ENCODE results near the gene IFITM5.

The IFITM5 gene

DNA sequence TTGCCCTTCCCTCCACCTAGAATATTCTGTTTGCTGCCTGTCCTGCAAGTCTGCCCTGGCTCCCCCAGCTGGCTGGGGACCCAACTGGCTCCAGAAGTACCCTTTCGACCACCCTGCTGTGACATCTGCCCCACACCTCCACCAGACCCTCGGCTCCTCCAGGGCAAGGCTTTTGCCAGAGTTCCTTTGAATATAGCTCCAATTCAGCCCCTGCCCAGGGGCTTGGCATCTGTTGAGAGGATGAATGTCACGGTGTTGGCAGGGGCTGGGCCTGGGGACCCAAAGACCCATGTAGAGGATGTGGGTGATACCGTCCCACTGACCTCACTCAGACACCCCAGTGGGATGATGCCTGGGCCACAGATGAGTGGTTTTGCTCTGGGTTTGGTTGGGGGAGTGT, 17.2 kb downstream of the IFITM5 start:
- DNase-seq: no peak

DNA sequence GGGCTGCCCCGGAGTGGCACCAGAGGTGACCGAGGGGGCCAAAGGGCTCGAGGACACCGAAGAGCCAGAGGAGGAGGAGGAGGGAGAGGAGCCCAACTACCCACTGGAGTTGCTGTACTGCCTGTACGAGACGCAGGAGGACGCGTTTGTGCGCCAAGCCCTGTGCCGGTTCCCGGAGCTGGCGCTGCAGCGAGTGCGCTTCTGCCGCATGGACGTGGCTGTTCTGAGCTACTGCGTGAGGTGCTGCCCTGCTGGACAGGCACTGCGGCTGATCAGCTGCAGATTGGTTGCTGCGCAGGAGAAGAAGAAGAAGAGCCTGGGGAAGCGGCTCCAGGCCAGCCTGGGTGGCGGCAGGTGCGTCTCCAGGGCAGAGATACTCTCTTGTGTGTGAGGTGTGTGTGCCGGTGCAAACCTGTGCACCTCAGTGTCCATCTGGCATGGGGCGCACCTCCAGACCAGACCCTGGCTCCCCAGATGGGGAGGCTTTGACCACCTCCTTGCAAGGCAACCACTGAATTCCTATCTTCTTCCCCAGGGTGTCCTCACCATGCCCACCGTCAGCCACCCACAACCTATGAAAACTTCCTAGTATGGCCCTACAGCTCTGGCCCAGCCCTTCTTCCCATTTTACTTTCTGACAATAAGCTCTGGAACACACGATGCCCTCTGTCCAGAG, 17.7 kb downstream of the IFITM5 start:
- no peak for DNase-seq

DNA sequence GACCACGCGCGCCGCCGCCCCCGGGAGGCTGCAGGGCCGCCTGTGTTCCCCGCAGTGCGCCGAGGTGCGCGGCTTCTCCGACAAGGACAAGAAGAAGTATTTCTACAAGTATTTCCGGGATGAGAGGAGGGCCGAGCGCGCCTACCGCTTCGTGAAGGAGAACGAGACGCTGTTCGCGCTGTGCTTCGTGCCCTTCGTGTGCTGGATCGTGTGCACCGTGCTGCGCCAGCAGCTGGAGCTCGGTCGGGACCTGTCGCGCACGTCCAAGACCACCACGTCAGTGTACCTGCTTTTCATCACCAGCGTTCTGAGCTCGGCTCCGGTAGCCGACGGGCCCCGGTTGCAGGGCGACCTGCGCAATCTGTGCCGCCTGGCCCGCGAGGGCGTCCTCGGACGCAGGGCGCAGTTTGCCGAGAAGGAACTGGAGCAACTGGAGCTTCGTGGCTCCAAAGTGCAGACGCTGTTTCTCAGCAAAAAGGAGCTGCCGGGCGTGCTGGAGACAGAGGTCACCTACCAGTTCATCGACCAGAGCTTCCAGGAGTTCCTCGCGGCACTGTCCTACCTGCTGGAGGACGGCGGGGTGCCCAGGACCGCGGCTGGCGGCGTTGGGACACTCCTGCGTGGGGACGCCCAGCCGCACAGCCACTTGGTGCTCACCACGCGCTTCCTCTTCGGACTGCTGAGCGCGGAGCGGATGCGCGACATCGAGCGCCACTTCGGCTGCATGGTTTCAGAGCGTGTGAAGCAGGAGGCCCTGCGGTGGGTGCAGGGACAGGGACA, 18.4 kb downstream of the IFITM5 start:
- no peak for DNase-seq

GRCh38 chr11:279966-280705, 19.2 kb downstream of the IFITM5 start:
- DNase-seq: peak; percentile 45

DNA sequence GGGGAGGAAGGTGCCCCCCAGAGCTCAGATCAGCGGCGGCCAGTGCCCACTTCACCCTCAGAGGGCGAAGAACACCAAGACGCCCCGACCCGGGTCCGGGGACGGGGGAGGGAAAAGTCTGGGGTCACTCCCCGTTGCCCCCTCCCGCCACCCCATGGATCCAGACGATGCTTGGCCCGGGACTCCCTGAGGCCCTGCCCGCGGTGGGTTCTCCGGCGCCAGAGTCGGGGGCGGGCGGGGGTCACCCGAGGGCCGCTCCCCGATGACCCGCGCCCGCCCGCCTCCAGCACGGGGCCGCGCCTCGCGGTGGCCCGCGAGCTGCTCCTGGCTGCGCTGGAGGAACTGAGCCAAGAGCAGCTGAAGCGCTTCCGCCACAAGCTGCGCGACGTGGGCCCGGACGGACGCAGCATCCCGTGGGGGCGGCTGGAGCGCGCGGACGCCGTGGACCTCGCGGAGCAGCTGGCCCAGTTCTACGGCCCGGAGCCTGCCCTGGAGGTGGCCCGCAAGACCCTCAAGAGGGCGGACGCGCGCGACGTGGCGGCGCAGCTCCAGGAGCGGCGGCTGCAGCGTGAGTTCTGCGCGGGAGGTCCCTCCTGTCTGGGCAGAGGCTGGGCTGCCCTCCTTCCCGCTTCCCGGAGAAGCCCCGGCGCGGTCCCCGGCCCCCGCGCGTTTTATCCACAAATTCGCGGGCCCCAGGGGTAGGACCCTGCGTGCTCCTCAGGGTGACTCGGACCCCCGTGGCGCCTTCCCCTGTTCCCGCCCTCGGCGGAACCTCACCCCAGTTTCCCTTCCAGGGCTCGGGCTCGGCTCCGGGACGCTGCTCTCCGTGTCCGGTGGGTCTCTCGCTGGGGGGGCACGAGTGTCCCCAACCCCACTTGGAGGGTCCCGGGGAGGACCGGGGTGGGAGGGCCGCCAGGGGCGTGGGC, 20.0 kb downstream of the IFITM5 start:
- DNase-seq: no peak

- DNase-seq: no peak
Observed at GRCh38 chr11:278001-278951, 21.1 kb downstream of the IFITM5 start, which contains the start of gene NLRP6. Gene NLRP6 (plus strand): TSS chr11:278407. CDS start chr11:278570, 163 bp downstream.

GRCh38 chr11:276219-276618, 23.1 kb downstream of the IFITM5 start:
- DNase-seq: no peak

DNA sequence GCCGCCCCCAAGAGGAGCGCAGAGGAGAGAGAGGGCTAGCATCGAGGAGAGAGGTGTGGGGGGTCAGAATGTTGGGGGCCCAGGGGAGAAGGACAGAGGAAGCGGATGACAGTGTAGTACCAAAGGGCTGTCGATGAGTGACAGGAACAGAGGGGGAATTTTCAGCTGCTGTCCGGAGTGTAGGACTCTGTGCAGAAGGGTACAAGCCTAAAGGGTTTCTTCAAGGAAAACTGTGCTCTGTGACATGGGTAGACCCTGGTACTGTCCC, 26.5 kb downstream of the IFITM5 start:
- DNase-seq: no peak

DNA sequence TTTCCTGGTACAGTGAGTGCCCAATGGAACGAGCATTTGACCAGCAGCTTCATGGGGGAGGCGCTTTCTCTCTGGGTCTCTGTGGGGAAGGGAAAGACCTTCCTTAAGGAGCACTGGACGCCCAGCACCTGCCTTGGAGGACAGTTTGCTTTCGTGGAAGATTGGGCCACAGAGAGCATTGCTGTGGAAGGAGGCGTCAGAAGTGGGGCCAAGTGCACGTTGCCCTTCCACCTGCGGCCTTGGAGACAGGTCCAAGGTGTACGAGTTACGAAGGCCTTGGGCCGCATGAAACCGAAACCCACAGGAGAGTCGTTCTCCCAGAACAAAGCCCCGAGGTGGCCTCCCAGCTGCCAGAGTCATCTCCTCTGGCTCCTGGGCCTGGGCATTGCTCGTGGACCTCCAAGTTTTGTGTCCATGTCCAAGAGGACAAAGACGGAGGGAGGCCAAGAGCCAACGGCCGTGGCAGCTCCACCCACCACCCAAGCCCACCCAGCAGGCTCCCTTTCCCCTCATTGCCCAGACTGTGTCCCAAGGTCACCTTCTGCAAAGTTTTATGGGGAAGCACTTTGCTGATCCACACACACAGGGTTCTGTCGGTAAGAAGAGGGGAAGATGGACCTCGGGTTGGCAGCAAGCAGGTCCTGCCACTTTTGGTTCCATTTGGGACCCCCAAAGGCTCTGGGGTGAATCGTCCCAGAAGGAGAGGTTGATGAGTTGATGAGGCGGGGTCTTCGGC, 27.0 kb downstream of the IFITM5 start:
- no peak for DNase-seq

DNA sequence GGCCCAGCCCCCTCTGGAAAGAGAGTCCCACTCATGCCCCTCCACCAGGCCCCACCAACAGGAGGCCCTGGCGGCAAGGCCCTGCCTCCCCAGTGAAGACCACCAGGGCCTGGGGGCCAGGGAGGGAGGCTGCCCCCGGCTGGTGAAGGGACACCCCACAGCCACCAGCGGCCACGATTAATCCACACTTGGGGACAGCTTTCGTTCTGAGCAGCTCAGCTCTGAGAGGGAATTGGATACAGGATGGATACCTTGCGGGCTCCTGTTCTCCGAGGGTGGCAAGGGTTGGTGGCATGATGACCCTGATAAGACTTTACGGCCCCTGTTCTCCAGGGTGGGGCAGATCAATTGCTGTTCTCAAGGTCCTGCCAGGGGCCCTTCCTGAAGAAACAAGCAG, 28.0 kb downstream of the IFITM5 start:
- DNase-seq: no peak

DNA sequence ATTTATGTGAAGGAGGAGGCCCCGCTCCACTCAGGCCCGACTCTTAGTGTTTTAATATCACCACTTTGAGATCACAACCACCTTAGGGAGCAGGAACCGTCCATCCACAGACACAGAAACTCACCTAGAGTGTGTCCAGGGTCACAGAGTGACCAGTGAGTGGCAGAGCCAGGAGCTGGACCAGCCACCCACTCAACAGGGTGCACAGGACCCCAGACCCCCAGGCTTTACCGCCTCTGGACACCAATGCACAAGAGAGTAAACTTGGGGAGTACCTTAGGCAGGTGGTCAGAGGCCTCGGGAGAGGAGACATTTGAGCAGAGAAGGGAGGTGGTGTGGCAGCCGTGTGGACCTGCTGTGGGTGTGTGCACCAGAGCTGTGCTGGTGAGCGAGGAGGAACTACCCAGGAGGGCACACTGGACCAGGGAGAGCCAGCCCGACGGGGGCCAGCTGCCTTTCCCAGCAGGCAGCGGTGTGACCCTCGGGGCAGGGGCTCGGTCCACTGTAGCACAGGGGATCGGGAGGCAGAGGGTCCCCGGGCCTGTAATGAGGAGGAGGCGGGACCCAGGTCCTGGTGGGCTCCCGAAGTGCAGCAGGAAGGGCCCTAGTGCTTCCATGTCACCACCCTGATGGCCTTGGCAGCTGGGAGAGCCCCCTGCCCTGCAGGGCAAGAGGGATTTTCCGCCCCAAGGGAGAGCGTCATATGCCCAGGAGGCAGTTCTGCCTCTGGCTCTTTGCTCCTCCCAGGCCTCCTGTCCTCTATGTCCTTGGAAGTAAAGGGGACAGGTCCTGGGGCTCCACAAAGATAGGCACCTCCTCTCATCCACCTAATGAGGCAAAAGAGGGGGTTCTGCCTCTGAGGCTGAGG, 28.6 kb downstream of the IFITM5 start:
- no peak for DNase-seq

- DNase-seq: peak; percentile 89
Observed at GRCh38 chr11:269146-269890, 30.0 kb downstream of the IFITM5 start.

GRCh38 chr11:268716-269145, 30.6 kb downstream of the IFITM5 start:
- DNase-seq: peak; percentile 69

DNA sequence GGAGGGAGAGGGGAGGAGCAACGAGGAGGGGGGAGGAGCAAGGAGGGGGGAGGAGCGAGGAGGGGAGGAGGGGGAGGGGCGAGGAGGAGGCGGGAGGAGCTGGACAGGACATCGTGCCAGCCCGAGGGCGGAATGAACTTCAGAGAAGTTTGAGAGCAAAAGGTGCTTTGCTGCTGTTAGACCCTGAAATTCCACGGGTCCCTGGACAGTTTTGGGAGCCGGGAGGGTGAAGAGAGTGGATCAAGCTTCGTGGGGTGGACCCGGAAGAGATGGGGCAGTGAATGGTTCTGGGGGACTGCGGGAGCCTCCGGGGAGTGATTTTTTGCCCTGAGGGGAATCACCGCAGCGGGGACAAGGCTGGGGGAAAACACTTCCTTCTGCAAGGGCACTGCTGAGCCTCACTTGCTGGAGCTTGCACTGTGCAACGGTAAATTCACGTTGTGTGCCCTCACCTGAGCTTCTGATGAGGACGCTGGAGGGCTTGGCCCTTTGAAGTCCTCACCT, 31.8 kb downstream of the IFITM5 start:
- peak; percentile 41 for DNase-seq

GRCh38 chr11:266676-267439, 32.5 kb downstream of the IFITM5 start:
- no peak for DNase-seq

DNA sequence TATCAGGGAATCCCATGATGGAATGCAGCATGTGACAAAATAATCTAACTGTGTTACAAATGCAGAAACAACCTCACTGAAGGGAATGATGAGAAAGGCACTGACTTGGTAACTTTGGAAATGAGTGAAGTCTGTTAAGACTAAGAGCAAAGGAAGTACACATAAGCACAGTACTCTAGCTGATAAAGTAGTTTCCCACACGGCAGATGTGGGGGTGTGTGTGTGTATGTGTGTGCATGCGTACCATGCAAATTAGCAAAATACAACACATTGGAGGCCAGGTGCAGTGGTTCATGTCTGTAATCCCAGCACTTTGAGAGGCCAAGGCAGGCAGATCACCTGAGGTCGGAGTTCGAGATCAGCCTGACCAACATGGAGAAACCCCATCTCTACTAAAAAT, 37.7 kb downstream of the IFITM5 start:
- DNase-seq: no peak

DNA sequence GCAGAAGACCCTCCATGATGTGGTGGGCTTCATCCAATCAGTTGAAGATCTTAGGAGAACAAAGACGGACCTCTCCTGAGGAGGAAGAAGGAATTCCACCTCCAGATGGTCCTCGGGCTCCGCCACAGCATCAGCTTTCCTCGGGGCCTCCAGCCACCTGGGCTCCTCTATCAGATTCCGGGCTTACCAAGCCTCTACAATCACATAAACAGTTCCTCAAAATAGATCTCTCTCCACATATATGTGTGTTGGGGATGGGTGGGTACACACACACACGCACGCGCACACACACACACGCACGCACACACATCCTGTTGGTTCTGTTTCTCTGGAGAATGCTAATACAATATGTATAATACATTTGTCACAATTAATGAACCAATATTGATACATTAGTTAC, 39.9 kb downstream of the IFITM5 start:
- DNase-seq: no peak

All from activated CD4-positive, alpha-beta T cell treated with anti-CD3 and anti-CD28 coated beads, Interleukin-10, Interleukin-2, amounts not matched to agents 100 ng/mL and 50 ng/mL, durations not matched to agents 16 hours and 8 hours (primary cell).